OCI-LY7 (cell line): ENCODE results near the gene CRYBB3.

Experiments used
- EZH2phosphoT487 ChIP-seq: fragments of 200-600 bp; sonication (generic); IDR thresholded peaks from 2 replicates; pipeline ENCODE4 v1.6.1; 2018; ENCODE audit warnings: low read depth, borderline replicate concordance, mild to moderate bottlenecking, mixed run types, antibody characterized with exemption, low read length, moderate library complexity, mixed read lengths
- TF ChIP-seq, protein P1 (sequence below): fragments of 200-600 bp; sonication (generic); conservative IDR thresholded peaks from 2 replicates; pipeline ENCODE4 v1.5.1; 2014; ENCODE audit warnings: mild to moderate bottlenecking, antibody characterized with exemption, low read length, moderate library complexity, mixed read lengths

GRCh38 chr22:25169278-25170031, 30.2 kb upstream of the CRYBB3 start:
- TF ChIP-seq, protein P1, sequence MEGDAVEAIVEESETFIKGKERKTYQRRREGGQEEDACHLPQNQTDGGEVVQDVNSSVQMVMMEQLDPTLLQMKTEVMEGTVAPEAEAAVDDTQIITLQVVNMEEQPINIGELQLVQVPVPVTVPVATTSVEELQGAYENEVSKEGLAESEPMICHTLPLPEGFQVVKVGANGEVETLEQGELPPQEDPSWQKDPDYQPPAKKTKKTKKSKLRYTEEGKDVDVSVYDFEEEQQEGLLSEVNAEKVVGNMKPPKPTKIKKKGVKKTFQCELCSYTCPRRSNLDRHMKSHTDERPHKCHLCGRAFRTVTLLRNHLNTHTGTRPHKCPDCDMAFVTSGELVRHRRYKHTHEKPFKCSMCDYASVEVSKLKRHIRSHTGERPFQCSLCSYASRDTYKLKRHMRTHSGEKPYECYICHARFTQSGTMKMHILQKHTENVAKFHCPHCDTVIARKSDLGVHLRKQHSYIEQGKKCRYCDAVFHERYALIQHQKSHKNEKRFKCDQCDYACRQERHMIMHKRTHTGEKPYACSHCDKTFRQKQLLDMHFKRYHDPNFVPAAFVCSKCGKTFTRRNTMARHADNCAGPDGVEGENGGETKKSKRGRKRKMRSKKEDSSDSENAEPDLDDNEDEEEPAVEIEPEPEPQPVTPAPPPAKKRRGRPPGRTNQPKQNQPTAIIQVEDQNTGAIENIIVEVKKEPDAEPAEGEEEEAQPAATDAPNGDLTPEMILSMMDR: no peak
- TF ChIP-seq EZH2phosphoT487: no peak
